Measurements from ENCODE around the gene MARF1.
"Not testable (repeated sequence)": the region's sequence is repeated elsewhere in the genome, so short reads cannot be mapped to it uniquely, and the experiment has no call there.

Gene MARF1

GRCh38 chr16:15616475-15617165 is 26.3 kb downstream of the MARF1 start:
- DNase-seq: no peak

- DNase-seq: no peak
Measured at GRCh38 chr16:15616012-15616411, 26.9 kb downstream of the MARF1 start.

GRCh38 chr16:15613676-15614075 is 29.3 kb downstream of the MARF1 start:
- DNase-seq: no peak

- DNase-seq: no peak
Measured at GRCh38 chr16:15611610-15612009, 31.3 kb downstream of the MARF1 start.

DNA sequence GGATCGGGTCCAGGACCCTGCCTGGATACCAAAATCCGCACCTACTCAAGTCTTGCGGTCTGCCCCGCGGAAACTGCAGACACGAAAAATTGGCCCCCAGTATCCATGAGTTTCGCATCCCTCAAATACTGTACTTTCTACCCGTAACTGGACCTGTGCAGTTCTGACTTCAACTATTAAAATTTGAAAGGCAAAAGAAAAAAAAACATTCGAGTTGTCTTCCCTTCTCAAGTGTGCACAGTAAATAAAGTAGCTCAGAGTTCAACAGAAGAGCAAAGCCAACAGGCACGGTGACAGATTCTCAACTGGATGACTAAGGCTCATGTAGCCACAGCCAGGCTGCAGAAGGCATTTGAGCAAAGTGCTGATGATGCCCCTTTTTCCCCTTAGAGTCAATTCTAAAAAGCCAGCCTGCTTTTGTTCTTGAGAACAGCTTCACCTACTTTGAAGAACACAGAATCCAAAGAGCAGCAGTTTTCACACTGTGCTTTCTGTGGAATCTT is 32.5 kb downstream of the MARF1 start:
- DNase-seq: no peak

- DNase-seq: no peak
Measured at GRCh38 chr16:15609286-15609649, 33.7 kb downstream of the MARF1 start.

- no peak for DNase-seq
Measured at GRCh38 chr16:15608398-15609285, 34.3 kb downstream of the MARF1 start.

- DNase-seq: no peak
Measured at GRCh38 chr16:15607700-15608396, 35.1 kb downstream of the MARF1 start.

DNA sequence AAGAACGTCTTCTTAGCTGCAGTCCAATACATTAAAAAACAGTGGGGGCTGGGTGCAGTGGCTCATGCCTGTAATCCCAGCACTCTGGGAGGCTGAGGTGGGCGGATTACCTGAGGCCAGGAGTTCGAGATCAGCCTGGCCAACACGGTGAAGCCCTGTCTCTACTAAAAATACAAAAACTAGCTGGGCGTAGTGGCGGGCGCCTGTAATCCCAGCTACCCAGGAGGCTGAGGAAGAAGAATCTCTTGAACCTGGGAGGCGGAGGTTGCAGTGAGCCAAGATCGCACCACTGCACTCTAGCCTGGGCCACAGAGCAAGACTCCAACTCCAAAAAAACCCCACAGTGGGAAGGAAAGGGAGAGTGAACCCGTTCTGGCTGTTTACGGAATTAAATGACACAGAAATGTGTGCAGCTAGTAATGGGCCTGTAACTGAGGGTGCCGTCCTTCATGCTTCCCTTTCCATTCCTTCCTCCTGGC is 35.7 kb downstream of the MARF1 start:
- DNase-seq: not testable (repeated sequence)

DNA sequence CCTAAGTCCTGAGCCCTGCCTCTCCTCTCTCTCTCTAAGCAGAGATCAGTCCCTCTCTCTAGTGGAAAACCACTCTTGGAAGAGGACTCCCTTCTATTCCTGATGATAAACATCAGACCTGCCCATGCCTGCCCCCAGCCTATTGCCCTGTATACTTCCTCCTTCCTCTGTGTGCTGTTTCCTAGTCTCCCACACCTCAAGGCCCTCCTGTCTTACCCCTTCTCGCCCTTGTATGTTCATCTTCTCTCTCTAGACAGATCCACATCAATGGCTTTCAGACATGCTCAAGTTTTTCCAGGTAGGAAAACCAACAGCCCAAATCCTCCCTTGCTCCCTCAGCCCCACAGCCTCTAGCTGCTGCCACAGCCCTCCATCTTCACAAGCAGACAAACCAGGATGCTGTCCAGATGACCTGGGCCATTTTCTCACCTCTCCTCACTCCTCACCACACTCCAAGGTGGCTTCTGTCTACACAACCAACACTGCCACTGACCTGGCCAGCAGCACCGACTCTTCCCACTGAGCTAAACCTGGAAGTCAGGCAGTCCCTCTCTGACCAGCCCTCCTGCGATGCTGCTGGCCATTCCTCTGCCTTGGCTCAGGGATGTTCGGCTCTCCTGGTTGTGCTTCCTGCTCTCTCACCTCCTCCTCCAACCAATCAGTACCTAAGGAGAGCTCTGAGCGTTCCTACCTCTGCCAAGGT is 36.3 kb downstream of the MARF1 start:
- DNase-seq: no peak

DNA sequence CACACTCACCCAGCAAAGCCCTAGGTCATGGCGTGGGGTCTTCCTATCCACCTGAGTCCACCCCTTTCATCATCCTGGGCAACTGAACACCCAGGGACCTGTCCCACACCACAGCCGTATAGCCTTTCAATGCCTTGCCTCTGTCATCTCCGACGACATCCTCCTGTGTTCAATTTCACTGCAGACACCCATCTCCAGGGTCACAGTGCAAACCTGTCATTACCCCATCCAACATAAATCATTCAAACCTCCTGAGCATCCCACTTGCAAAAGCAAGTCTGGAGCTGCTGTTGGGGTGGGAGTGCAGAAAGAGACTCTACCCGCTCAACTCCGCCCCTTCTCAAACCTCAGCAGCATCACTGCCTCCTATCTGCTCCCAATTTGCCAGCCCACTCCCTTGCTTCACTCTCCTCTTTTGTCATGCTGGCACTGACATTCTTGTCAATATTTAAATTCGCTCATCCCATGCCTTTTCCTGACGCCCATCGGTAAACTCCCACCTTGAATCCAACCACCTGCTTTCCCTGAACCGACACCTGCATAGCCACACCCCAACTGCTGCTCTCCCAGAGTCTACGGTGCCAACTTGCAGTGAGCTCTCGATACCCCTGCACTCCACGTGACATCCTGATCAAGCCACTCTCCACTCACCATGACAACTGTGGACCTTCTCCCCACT is 37.0 kb downstream of the MARF1 start:
- DNase-seq: no peak

- DNase-seq: no peak
Measured at GRCh38 chr16:15604460-15605440, 38.2 kb downstream of the MARF1 start.

DNA sequence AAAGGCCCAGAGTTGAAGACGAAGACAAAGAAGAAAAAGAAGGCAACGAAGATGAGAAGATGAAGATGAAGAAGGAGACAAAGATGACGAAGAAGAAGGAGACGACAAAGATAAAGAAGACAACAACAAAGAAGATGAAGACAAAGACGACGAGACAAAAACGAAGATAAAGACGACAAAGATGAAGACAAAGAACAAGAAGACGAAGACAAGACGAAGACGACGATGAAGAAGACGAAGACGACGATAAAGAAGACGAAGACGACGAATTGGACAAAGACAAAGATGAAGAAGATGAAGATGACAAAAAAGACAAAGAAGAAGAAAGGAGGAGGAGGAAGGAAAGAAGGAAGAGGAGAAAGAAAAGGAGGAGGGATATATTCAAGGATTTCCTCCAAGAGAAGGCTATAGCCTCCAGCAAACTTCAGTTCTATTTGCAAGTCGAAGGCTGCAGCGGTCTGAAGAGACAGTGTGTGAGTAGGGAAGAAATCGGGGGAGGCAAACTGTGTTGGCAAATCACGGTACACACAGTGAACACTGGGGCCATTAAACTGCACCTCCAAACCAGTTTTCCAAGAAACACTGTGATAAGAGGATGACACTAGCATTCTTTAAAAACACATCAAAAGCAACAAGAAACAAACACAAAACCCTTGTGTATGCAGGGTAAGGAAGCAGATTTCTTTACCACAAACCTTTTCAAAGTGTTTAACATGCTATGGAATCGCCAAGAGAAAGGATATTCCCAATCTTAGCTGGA is 40.5 kb downstream of the MARF1 start:
- no peak for DNase-seq

DNA sequence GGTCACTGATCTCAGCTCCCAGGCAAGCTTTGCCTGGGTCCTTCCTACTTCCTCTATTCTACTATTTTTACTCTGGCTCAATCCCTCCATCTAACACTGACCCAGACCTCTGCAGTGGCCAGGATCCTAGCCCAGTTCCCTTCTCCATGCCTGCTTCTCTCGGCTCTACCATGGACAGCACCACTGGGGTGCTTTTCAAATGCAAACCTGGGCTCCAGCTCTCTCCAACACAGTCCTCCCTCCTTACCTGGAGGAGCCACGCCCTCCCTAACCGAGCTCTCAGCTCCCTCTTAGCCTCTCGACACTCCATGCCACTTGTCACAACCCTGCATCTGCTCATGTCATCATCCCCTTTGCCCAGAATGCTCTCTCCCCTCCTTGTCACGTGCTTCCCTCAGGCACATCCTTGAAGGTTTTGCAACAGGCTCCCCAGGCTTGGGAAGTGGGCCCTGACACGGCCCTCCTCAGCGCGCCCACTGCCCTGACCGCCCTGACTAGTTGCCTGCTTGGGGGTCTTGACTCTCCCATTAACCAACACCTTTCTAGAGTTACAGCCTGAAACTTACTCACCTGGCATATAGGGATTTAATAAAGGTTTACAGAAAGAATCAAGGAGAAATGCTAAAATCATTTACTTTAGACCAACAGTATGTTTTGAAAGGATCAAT is 41.6 kb downstream of the MARF1 start:
- no peak for DNase-seq

GRCh38 chr16:15599303-15600070 is 43.5 kb downstream of the MARF1 start:
- no peak for DNase-seq

DNA sequence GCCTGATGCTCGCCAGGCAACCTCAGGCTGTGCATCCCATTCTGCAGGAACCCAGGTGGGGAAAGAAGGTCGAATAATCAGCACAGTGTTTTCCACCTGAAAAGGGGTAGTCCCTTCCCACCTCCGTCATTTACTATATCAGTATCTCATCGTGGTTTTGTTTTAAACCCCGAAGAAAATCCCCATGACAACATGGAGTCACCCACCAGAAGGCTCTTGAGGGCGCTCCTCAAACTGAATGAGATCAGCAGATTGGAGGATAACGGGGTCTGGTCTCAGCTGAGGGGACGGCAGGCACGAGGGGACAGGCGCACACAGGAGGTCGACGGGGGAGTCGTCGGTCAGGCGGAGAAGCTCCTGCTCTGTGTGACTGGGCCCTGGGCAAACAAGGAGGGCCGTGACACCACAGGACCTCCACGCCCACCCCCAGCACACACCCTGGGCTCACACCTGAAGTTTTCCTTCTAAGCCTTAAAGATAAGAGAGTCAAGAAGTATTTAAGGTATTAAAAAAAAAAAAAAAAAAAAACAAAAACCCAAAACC is 44.2 kb downstream of the MARF1 start:
- no peak for DNase-seq

- DNase-seq: no peak
Measured at GRCh38 chr16:15597822-15598647, 44.9 kb downstream of the MARF1 start.

All from CD4-positive, alpha-beta T cell treated with Interleukin-6 for 4 hours (primary cell).